ENCODE results near the gene NUP133.
"Not testable (repeated sequence)": the region's sequence is repeated elsewhere in the genome, so short reads cannot be mapped to it uniquely, and the experiment has no call there.

NUP133 gene

DNA sequence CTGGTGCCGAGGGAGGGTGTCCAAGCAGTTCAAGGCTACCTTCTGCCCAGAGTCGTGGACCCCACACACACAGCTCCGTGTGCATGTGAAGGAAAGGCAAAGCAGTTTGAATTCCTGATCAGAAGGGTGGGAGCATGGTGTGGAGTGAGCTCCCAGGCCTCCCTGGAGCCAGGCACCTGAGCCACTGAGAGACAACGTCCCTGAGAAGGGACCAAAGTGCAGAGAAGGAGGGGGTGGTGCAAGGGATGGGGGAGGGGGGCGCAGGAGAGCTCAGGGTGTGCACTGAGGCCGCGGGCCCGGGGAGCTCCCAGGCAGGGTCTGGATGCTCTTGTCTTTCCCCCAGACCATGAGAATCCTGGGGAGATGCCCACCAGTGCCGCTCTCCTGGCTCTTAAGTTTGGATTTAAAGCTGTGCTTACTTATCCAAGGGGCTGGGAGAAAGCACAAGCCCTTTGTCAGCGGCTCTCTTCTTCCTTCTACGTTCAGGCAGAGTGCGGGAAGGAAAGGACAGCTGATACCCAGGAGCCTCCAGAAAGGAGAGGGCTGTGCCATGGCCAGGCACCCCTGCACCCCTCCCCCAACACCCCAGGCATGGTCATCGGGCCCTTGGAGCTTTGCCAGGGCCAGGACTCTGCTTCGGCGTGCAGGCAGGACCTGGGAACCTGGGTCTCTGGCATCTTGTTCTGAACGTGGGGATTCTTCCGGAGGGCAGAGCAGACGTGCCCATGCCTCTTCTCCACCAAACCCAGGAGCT is 98.3 kb downstream of the NUP133 start:
- DNase-seq (ENCODE audit: low spot score), result no peak
- TF ChIP-seq, protein P1, sequence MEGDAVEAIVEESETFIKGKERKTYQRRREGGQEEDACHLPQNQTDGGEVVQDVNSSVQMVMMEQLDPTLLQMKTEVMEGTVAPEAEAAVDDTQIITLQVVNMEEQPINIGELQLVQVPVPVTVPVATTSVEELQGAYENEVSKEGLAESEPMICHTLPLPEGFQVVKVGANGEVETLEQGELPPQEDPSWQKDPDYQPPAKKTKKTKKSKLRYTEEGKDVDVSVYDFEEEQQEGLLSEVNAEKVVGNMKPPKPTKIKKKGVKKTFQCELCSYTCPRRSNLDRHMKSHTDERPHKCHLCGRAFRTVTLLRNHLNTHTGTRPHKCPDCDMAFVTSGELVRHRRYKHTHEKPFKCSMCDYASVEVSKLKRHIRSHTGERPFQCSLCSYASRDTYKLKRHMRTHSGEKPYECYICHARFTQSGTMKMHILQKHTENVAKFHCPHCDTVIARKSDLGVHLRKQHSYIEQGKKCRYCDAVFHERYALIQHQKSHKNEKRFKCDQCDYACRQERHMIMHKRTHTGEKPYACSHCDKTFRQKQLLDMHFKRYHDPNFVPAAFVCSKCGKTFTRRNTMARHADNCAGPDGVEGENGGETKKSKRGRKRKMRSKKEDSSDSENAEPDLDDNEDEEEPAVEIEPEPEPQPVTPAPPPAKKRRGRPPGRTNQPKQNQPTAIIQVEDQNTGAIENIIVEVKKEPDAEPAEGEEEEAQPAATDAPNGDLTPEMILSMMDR (IDR thresholded peaks at IDR 0.05; ENCODE audit: borderline replicate concordance, control extremely low read depth, extremely low read depth, insufficient read depth, missing control alignments), result no peak
- in situ Hi-C loops (cut with MboI; ENCODE audit: low sequenced_read_pairs, unreplicated experiment), result no loop called here

DNA sequence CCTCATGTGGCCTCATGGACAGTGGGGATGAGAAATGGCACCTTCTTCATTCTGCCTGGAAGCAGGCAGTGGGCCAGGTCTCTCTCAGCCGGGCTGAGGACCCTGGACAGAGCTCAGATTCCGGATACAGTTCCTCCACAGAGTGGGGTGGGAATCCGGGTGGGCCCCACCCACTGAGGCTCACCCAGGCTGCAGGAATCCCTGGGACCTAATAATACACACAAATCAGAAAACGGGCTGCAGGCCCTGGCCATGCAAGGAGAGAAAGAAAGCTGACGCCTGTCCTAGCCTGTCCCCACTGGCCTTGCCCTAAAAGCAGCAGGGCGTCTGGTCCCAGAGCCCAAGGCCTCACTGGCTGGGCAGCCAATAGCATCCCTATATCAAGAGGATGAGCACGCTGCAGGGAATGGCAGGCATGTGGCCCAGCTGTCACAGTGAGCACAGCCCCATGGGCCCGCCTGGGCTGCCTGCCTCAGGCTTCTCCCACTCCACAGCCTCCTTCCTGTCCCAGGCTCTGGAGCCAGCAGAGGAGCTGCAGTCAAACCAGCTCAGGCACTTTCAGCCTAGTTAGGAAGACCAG is 99.6 kb downstream of the NUP133 start:
- TF ChIP-seq, protein P1 (IDR thresholded peaks at IDR 0.05; ENCODE audit: borderline replicate concordance, control extremely low read depth, extremely low read depth, insufficient read depth, missing control alignments), result no peak
- in situ Hi-C loops (cut with MboI; ENCODE audit: low sequenced_read_pairs, unreplicated experiment), result no loop called here
- DNase-seq (ENCODE audit: low spot score), result no peak

DNA sequence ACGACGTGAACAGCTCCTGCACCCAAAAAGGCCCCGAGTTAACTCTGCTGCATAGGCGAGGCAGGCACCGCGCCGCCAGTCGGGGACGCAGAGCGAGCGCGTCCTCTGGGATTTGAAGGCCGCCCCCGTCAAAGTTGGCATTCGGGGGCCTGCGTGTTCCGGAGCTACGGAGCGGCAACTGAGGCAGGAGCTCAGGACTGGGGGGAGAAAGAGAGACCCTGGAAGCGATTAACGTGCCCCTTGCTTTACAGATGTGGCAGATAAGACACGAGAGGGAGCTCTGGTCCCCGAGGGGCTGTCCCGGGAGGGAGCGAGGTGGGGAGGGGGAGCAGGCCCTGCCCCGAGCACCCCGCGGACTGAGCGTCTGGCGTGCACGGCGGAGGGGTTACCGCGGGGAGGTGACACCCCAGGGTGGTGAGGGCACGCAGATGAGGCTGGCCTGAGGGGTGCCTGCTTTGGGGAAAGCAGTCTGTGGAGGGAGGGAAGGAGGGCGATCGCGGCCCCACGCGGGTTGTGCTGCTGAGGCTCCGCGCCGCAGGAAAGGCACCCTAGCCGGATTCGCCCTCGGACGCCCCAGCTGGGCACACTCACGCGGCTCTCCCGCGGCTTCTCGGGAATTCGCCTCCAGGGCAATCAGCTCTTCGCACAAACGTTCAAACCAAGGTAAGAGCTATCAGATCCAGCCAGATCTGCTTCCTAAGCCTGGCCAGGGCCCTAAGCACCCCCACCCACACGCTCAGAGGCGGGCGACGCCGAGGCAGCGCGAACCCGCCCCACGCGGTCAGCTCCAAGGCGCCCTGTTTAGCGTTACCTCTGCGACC is 100.7 kb downstream of the NUP133 start:
- TF ChIP-seq, protein P1 (IDR thresholded peaks at IDR 0.05; ENCODE audit: borderline replicate concordance, control extremely low read depth, extremely low read depth, insufficient read depth, missing control alignments), result no peak
- in situ Hi-C loops (cut with MboI; ENCODE audit: low sequenced_read_pairs, unreplicated experiment), result no loop called here
- DNase-seq (ENCODE audit: low spot score), result no peak

DNA sequence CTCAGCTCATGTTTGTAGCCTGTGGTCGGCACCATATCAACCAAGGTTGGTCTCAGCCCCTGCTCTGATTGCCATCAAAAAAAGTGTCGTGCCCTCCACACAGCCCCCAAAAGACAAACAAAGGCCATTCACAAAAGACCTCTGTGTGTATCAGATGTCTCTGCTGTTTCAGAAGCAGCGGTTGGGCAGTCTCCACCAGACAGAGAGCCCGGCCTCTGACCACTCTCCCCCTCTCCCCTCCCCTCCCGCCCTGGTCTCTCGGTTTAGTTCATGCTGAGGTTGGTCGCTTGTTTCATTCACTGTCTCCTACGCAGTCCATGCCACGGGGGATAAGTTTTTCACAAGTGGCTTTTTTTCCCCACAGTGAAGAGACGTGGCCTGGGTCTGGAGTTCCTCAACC is 101.3 kb downstream of the NUP133 start:
- peak; percentile 44 for DNase-seq (ENCODE audit: low spot score)
- TF ChIP-seq, protein P1 (IDR thresholded peaks at IDR 0.05; ENCODE audit: borderline replicate concordance, control extremely low read depth, extremely low read depth, insufficient read depth, missing control alignments), result no peak
- in situ Hi-C loops (cut with MboI; ENCODE audit: low sequenced_read_pairs, unreplicated experiment), result no loop called here

DNA sequence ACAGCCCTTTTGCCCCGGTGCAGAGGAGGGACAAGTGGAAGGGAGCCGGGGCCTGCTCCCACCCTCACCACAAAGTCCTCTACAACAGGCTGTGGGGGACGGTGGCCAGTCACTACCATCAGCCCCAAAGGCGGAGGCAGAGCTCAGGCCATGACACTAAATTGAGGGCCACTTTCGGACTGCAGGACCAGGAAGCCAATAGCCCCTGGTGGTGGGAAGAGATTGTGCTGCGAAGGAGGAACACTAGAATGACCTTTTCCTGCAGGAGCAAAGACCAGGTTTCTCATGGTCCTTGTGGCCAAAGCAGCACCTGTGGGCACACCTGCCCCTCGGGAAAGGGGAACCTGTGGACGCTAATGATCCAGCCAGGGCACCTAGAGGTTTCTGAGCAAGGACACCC is 104.6 kb downstream of the NUP133 start:
- TF ChIP-seq, protein P1 (IDR thresholded peaks at IDR 0.05; ENCODE audit: borderline replicate concordance, control extremely low read depth, extremely low read depth, insufficient read depth, missing control alignments), result no peak
- no peak for DNase-seq (ENCODE audit: low spot score)
- in situ Hi-C loops (cut with MboI; ENCODE audit: low sequenced_read_pairs, unreplicated experiment), result no loop called here

DNA sequence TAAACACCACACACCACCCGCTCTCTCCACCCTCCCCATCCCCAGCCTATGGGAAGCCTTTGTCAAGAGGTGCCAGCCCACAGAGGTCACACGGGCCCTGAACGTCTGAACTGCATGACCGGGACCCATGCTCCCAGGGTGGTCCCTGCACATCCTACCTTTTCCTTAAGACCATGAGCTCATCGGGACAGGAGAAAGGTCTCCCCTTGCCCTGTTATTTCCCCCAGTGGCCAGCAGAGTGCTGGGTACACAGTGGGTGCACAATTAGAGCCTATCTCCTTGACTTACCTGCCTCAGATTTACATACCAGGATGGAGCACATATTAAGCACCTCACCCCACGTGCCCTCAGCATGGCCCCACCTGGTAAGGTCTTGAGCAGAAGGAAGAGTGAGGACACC is 105.1 kb downstream of the NUP133 start:
- in situ Hi-C loops (cut with MboI; ENCODE audit: low sequenced_read_pairs, unreplicated experiment), result no loop called here
- no peak for DNase-seq (ENCODE audit: low spot score)
- TF ChIP-seq, protein P1 (IDR thresholded peaks at IDR 0.05; ENCODE audit: borderline replicate concordance, control extremely low read depth, extremely low read depth, insufficient read depth, missing control alignments), result no peak

DNA sequence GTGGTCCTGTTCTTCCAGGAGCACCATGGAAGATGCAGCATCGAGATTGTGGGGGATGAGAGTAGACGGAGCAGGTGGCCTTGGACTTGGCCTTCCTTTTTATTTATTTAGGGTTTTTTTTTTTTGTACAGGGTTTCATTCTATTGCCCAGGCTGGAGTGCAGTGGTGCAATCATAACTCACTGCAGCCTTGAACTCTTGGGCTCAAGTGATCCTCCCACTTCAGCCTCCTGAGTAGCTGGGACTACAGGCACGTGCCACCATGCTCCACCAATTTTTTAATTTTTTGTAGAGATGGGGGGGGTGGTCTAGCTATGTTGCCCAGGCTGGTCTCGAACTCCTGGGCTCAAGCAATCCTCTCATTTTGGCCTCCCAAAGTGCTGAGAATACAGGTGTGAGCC is 105.8 kb downstream of the NUP133 start:
- DNase-seq (ENCODE audit: low spot score); in situ Hi-C loops (cut with MboI; ENCODE audit: low sequenced_read_pairs, unreplicated experiment): not testable (repeated sequence)
